ENCODE data around the gene YBX2. TPM values are rescaled to one million over a fixed set of nuclear protein-coding genes. Genes with fewer than 3 reads are reported as not detected.

The YBX2 gene
- total and polyA plus RNA-seq, 2 donors (not counting 1 experiment from before 2014, with no cell fraction given): 0.15 to 0.22 TPM

- Histone ChIP-seq H3K9me3 (ENCODE audit: control extremely low read depth in 1 of 3, control insufficient read depth in 2 of 3, insufficient read depth in 1 of 3, low read length in 2 of 3) (peaks cover 0 to 4% (median 0%) of the 10 kb centered on the region in 3 donors), H3K4me1 (ENCODE audit: control insufficient read depth in 2 of 2, insufficient read depth in 2 of 2, low read length in 2 of 2) (peaks cover 19% of the 10 kb centered on the region in 2 donors), H3K4me3 (ENCODE audit: control extremely low read depth in 1 of 5, extremely low read depth in 1 of 5, insufficient read depth in 1 of 5, low read depth in 2 of 5, low read length in 4 of 5) (no peak overlapping the region), H3K9ac (ENCODE audit: low read length) (no peak overlapping the region), H3K36me3 (replicated peaks in 1 of 2; ENCODE audit: control extremely low read depth in 1 of 2, control insufficient read depth in 1 of 2, extremely low read depth in 1 of 2, insufficient read depth in 2 of 2, low read length in 1 of 2) (no peaks in the 10 kb centered on the region), H3K27ac (ENCODE audit: low read length in 2 of 2) (no peak overlapping the region), H3K79me2 (ENCODE audit: control insufficient read depth, insufficient read depth, low read length) (no peaks in the 10 kb centered on the region), H2AFZ (ENCODE audit: insufficient read depth, low read depth, low read length, poor library complexity, severe bottlenecking) (no peak overlapping the region), H3K27me3 (replicated peaks in 1 of 4; ENCODE audit: control extremely low read depth in 1 of 4, control insufficient read depth in 3 of 4, insufficient read depth in 4 of 4, low read length in 3 of 4) (peaks cover 0 to 20% (median 9%) of the 10 kb centered on the region in 4 experiments), H4K20me1 (ENCODE audit: control insufficient read depth, insufficient read depth, low read length, poor library complexity, severe bottlenecking) (no peaks in the 10 kb centered on the region), H3K4me2 (replicated peaks; ENCODE audit: low read depth, low read length, poor library complexity, severe bottlenecking) (no peak overlapping the region)
- H3K27ac Mint-ChIP-seq: no peak overlapping the region
- WGBS (ENCODE audit: insufficient coverage): no CpG with 5 or more reads among the region's 1 CpG
- ATAC-seq (ENCODE audit: low read depth) (no peak), DNase-seq (no peak)
- no peak overlapping the region for H3K4me3 Mint-ChIP-seq
- no peaks in the 10 kb centered on the region for H3K9me3 Mint-ChIP-seq (ENCODE audit: insufficient read depth)
- TF ChIP-seq EZH2 (IDR thresholded peaks at IDR 0.05; ENCODE audit: borderline replicate concordance, insufficient read depth, low read depth, low read length, poor library complexity, severe bottlenecking) (no peak), CTCF (IDR thresholded peaks at IDR 0.05) (no peak)
- ChIA-PET CTCF (interaction anchor here (0.7 to 1.7 kb wide), 4 partner anchors 11 to 210 kb away, joined by 3 to 5 read pairs (median 3); no protein-coding TSS in a partner anchor), POLR2A (no interaction called here)
- peaks cover 30% of the 10 kb centered on the region for H3K27me3 Mint-ChIP-seq
- peaks cover 18% of the 10 kb centered on the region for H3K4me1 Mint-ChIP-seq
- intact Hi-C loops (cut with micrococcal nuclease): no loop called here
These were observed 27.7 kb downstream of the YBX2 start for GRCh38 chr17:7266784-7267183.

GRCh38 chr17:7263801-7264078 lies 30.7 kb downstream of the YBX2 start:
- H3K4me1 Mint-ChIP-seq: peaks cover 27% of the 10 kb centered on the region
- Histone ChIP-seq H3K4me1 (ENCODE audit: control insufficient read depth in 2 of 2, insufficient read depth in 2 of 2, low read length in 2 of 2) (peaks cover 27 to 32% of the 10 kb centered on the region in 2 donors), H3K79me2 (ENCODE audit: control insufficient read depth, insufficient read depth, low read length) (no peaks in the 10 kb centered on the region), H3K27me3 (replicated peaks in 1 of 4; ENCODE audit: control extremely low read depth in 1 of 4, control insufficient read depth in 3 of 4, insufficient read depth in 4 of 4, low read length in 3 of 4) (peaks cover 0 to 17% (median 8%) of the 10 kb centered on the region in 4 experiments), H2AFZ (ENCODE audit: insufficient read depth, low read depth, low read length, poor library complexity, severe bottlenecking) (peak overlapping the region; percentile 77), H3K27ac (ENCODE audit: low read length in 2 of 2) (no peak overlapping the region), H3K9me3 (ENCODE audit: control extremely low read depth in 1 of 3, control insufficient read depth in 2 of 3, insufficient read depth in 1 of 3, low read length in 2 of 3) (peaks cover 0 to 4% (median 0%) of the 10 kb centered on the region in 3 donors), H3K4me2 (replicated peaks; ENCODE audit: low read depth, low read length, poor library complexity, severe bottlenecking) (peak overlapping the region; percentile 99), H3K4me3 (ENCODE audit: control extremely low read depth in 1 of 5, extremely low read depth in 1 of 5, insufficient read depth in 1 of 5, low read depth in 2 of 5, low read length in 4 of 5) (peak overlapping the region in 1 of 5 experiments; percentile 34), H3K9ac (ENCODE audit: low read length) (no peak overlapping the region), H3K36me3 (replicated peaks in 1 of 2; ENCODE audit: control extremely low read depth in 1 of 2, control insufficient read depth in 1 of 2, extremely low read depth in 1 of 2, insufficient read depth in 2 of 2, low read length in 1 of 2) (peaks cover 3 to 9% of the 10 kb centered on the region in 2 experiments), H4K20me1 (ENCODE audit: control insufficient read depth, insufficient read depth, low read length, poor library complexity, severe bottlenecking) (no peaks in the 10 kb centered on the region)
- H3K9me3 Mint-ChIP-seq (ENCODE audit: insufficient read depth): no peaks in the 10 kb centered on the region
- TF ChIP-seq EZH2 (IDR thresholded peaks at IDR 0.05; ENCODE audit: borderline replicate concordance, insufficient read depth, low read depth, low read length, poor library complexity, severe bottlenecking) (no peak), CTCF (IDR thresholded peaks at IDR 0.05) (no peak)
- H3K4me3 Mint-ChIP-seq: peak overlapping the region; percentile 72
- ChIA-PET POLR2A (no interaction called here), CTCF (interaction anchor here (0.6 kb wide), 1 partner anchor 49 kb away, joined by 3 read pairs; no protein-coding TSS in a partner anchor)
- H3K27me3 Mint-ChIP-seq: peaks cover 23% of the 10 kb centered on the region
- H3K27ac Mint-ChIP-seq: no peak overlapping the region
- intact Hi-C loops (cut with micrococcal nuclease): loop anchor here (2.0 kb wide), 1 partner anchor 17 kb away; the partner anchor contains the start of gene SLC2A4
- no peak for ATAC-seq (ENCODE audit: low read depth)
- WGBS (ENCODE audit: insufficient coverage): 47% methylated on average over 4 of the region's 4 CpGs
- DNase-seq: no peak

Measured in B cell (primary cell).